Measurements from ENCODE around the gene NEDD4L. TPM values are rescaled to one million over a fixed set of nuclear protein-coding genes. Genes with fewer than 3 reads are reported as not detected.

Gene NEDD4L
- total and polyA plus RNA-seq, 4 experiments from 2014 or later = 2.8 to 4.1 (median 3.8) TPM

- peaks cover 0 to 2% of the 10 kb centered on the region in 2 donors for H3K27me3 Mint-ChIP-seq
- ChIA-PET CTCF (ENCODE audit: partially characterized antibody) (no interaction called here), POLR2A (ENCODE audit: partially characterized antibody) (no interaction called here)
- no peak overlapping the region for H3K27ac Mint-ChIP-seq
- Histone ChIP-seq H3K36me3 (ENCODE audit: insufficient read depth, low read length) (no peaks in the 10 kb centered on the region), H3K4me3 (ENCODE audit: low read length in 2 of 2) (no peak overlapping the region), H3K4me1 (ENCODE audit: insufficient read depth, low read length) (no peaks in the 10 kb centered on the region), H3K9me3 (ENCODE audit: control insufficient read depth in 1 of 2, low read length in 2 of 2) (no peaks in the 10 kb centered on the region), H3K27me3 (ENCODE audit: insufficient read depth, low read length) (no peaks in the 10 kb centered on the region), H3K27ac (ENCODE audit: low read depth, low read length) (no peak overlapping the region)
- no peak overlapping the region for H3K4me3 Mint-ChIP-seq
- DNase-seq = no peak
- intact Hi-C loops (cut with micrococcal nuclease) = no loop called here
- peaks cover 0 to 1% of the 10 kb centered on the region in 2 donors for H3K36me3 Mint-ChIP-seq
- no peaks in the 10 kb centered on the region for H3K9me3 Mint-ChIP-seq
- no peaks in the 10 kb centered on the region for H3K4me1 Mint-ChIP-seq
These were observed 310.0 kb downstream of the NEDD4L start for GRCh38 chr18:58354051-58354450.

GRCh38 chr18:58354791-58355190 lies 310.8 kb downstream of the NEDD4L start:
- H3K4me1 ChIP-seq (ENCODE audit: insufficient read depth, low read length) = no peaks in the 10 kb centered on the region
- no peaks in the 10 kb centered on the region for H3K36me3 ChIP-seq (ENCODE audit: insufficient read depth, low read length)
- H3K4me3 ChIP-seq (ENCODE audit: low read length in 2 of 2) = no peak overlapping the region
- H3K4me3 Mint-ChIP-seq = no peak overlapping the region
- peaks cover 0 to 2% of the 10 kb centered on the region in 2 donors for H3K27me3 Mint-ChIP-seq
- intact Hi-C loops (cut with micrococcal nuclease) = no loop called here
- no peaks in the 10 kb centered on the region for H3K27me3 ChIP-seq (ENCODE audit: insufficient read depth, low read length)
- peaks cover 0 to 1% of the 10 kb centered on the region in 2 donors for H3K36me3 Mint-ChIP-seq
- H3K27ac ChIP-seq (ENCODE audit: low read depth, low read length) = no peak overlapping the region
- no peaks in the 10 kb centered on the region for H3K4me1 Mint-ChIP-seq
- CTCF ChIA-PET (ENCODE audit: partially characterized antibody) = no interaction called here
- POLR2A ChIA-PET (ENCODE audit: partially characterized antibody) = no interaction called here
- H3K9me3 Mint-ChIP-seq = no peaks in the 10 kb centered on the region
- H3K9me3 ChIP-seq (ENCODE audit: control insufficient read depth in 1 of 2, low read length in 2 of 2) = no peaks in the 10 kb centered on the region
- H3K27ac Mint-ChIP-seq = no peak overlapping the region
- no peak for DNase-seq

- POLR2A ChIA-PET (ENCODE audit: partially characterized antibody) = no interaction called here
- intact Hi-C loops (cut with micrococcal nuclease) = no loop called here
- Histone ChIP-seq H3K9me3 (ENCODE audit: control insufficient read depth in 1 of 2, low read length in 2 of 2) (no peaks in the 10 kb centered on the region), H3K36me3 (ENCODE audit: insufficient read depth, low read length) (no peaks in the 10 kb centered on the region), H3K4me1 (ENCODE audit: insufficient read depth, low read length) (no peaks in the 10 kb centered on the region), H3K27me3 (ENCODE audit: insufficient read depth, low read length) (no peaks in the 10 kb centered on the region), H3K4me3 (ENCODE audit: low read length in 2 of 2) (no peak overlapping the region), H3K27ac (ENCODE audit: low read depth, low read length) (no peak overlapping the region)
- Mint-ChIP-seq H3K4me1 (no peaks in the 10 kb centered on the region), H3K4me3 (no peak overlapping the region), H3K27me3 (peaks cover 0 to 2% of the 10 kb centered on the region in 2 donors), H3K36me3 (peaks cover 0 to 1% of the 10 kb centered on the region in 2 donors), H3K27ac (no peak overlapping the region), H3K9me3 (no peaks in the 10 kb centered on the region)
- CTCF ChIA-PET (ENCODE audit: partially characterized antibody) = no interaction called here
- DNase-seq = no peak
These were observed 311.2 kb downstream of the NEDD4L start for GRCh38 chr18:58355243-58355642.

GRCh38 chr18:58359218-58359617 lies 315.2 kb downstream of the NEDD4L start:
- Histone ChIP-seq H3K27me3 (ENCODE audit: insufficient read depth, low read length) (no peaks in the 10 kb centered on the region), H3K27ac (ENCODE audit: low read depth, low read length) (no peak overlapping the region), H3K4me1 (ENCODE audit: insufficient read depth, low read length) (no peaks in the 10 kb centered on the region), H3K36me3 (ENCODE audit: insufficient read depth, low read length) (no peaks in the 10 kb centered on the region), H3K4me3 (ENCODE audit: low read length in 2 of 2) (no peak overlapping the region), H3K9me3 (ENCODE audit: control insufficient read depth in 1 of 2, low read length in 2 of 2) (no peaks in the 10 kb centered on the region)
- no peak for DNase-seq
- H3K27me3 Mint-ChIP-seq = no peaks in the 10 kb centered on the region
- H3K27ac Mint-ChIP-seq = no peak overlapping the region
- POLR2A ChIA-PET (ENCODE audit: partially characterized antibody) = no interaction called here
- no peaks in the 10 kb centered on the region for H3K9me3 Mint-ChIP-seq
- intact Hi-C loops (cut with micrococcal nuclease) = no loop called here
- no peak overlapping the region for H3K4me3 Mint-ChIP-seq
- H3K4me1 Mint-ChIP-seq = no peaks in the 10 kb centered on the region
- CTCF ChIA-PET (ENCODE audit: partially characterized antibody) = no interaction called here
- no peaks in the 10 kb centered on the region for H3K36me3 Mint-ChIP-seq

- CTCF ChIA-PET (ENCODE audit: partially characterized antibody) = interaction anchor here (0.6 to 1.7 kb wide), 3 partner anchors 9 to 377 kb away, joined by 3 read pairs; no protein-coding TSS in a partner anchor
- no peak overlapping the region for H3K27ac Mint-ChIP-seq
- intact Hi-C loops (cut with micrococcal nuclease) = no loop called here
These were observed 315.6 kb downstream of the NEDD4L start for GRCh38 chr18:58359620-58360019.

GRCh38 chr18:58360324-58360723 lies 316.3 kb downstream of the NEDD4L start:
- Mint-ChIP-seq H3K27ac (no peak overlapping the region), H3K36me3 (peaks cover 0 to 4% of the 10 kb centered on the region in 2 donors), H3K4me3 (no peak overlapping the region), H3K27me3 (no peaks in the 10 kb centered on the region), H3K9me3 (no peaks in the 10 kb centered on the region), H3K4me1 (no peaks in the 10 kb centered on the region)
- H3K4me3 ChIP-seq (ENCODE audit: low read length in 2 of 2) = no peak overlapping the region
- H3K9me3 ChIP-seq (ENCODE audit: control insufficient read depth in 1 of 2, low read length in 2 of 2) = no peaks in the 10 kb centered on the region
- ChIA-PET POLR2A (ENCODE audit: partially characterized antibody) (no interaction called here), CTCF (ENCODE audit: partially characterized antibody) (interaction anchor here (0.6 to 1.7 kb wide), 3 partner anchors 10 to 377 kb away, joined by 3 read pairs; no protein-coding TSS in a partner anchor)
- H3K4me1 ChIP-seq (ENCODE audit: insufficient read depth, low read length) = no peaks in the 10 kb centered on the region
- intact Hi-C loops (cut with micrococcal nuclease) = no loop called here
- no peaks in the 10 kb centered on the region for H3K36me3 ChIP-seq (ENCODE audit: insufficient read depth, low read length)
- no peak for DNase-seq
- H3K27ac ChIP-seq (ENCODE audit: low read depth, low read length) = no peak overlapping the region
- H3K27me3 ChIP-seq (ENCODE audit: insufficient read depth, low read length) = no peaks in the 10 kb centered on the region

More at GRCh38 chr18:58359620-58360019, 315.6 kb downstream of the NEDD4L start:
- Histone ChIP-seq H3K9me3 (ENCODE audit: control insufficient read depth in 1 of 2, low read length in 2 of 2) (no peaks in the 10 kb centered on the region), H3K4me1 (ENCODE audit: insufficient read depth, low read length) (no peaks in the 10 kb centered on the region), H3K36me3 (ENCODE audit: insufficient read depth, low read length) (no peaks in the 10 kb centered on the region), H3K27ac (ENCODE audit: low read depth, low read length) (no peak overlapping the region), H3K27me3 (ENCODE audit: insufficient read depth, low read length) (no peaks in the 10 kb centered on the region), H3K4me3 (ENCODE audit: low read length in 2 of 2) (no peak overlapping the region)
- no peaks in the 10 kb centered on the region for H3K36me3 Mint-ChIP-seq
- H3K27me3 Mint-ChIP-seq = no peaks in the 10 kb centered on the region
- no peak for DNase-seq
- POLR2A ChIA-PET (ENCODE audit: partially characterized antibody) = no interaction called here
- no peaks in the 10 kb centered on the region for H3K9me3 Mint-ChIP-seq
- no peak overlapping the region for H3K4me3 Mint-ChIP-seq
- H3K4me1 Mint-ChIP-seq = no peaks in the 10 kb centered on the region

GRCh38 chr18:58361212-58361611 lies 317.2 kb downstream of the NEDD4L start:
- Mint-ChIP-seq H3K4me3 (peak overlapping the region in 1 of 8 donors; percentile 23), H3K36me3 (peaks cover 0 to 7% of the 10 kb centered on the region in 2 donors), H3K9me3 (no peaks in the 10 kb centered on the region), H3K27ac (no peak overlapping the region), H3K27me3 (peaks cover 0 to 1% of the 10 kb centered on the region in 2 donors), H3K4me1 (no peaks in the 10 kb centered on the region)
- Histone ChIP-seq H3K4me1 (ENCODE audit: insufficient read depth, low read length) (no peaks in the 10 kb centered on the region), H3K27ac (ENCODE audit: low read depth, low read length) (no peak overlapping the region), H3K27me3 (ENCODE audit: insufficient read depth, low read length) (no peaks in the 10 kb centered on the region), H3K9me3 (ENCODE audit: control insufficient read depth in 1 of 2, low read length in 2 of 2) (no peaks in the 10 kb centered on the region), H3K36me3 (ENCODE audit: insufficient read depth, low read length) (no peaks in the 10 kb centered on the region), H3K4me3 (ENCODE audit: low read length in 2 of 2) (no peak overlapping the region)
- ChIA-PET POLR2A (ENCODE audit: partially characterized antibody) (no interaction called here), CTCF (ENCODE audit: partially characterized antibody) (interaction anchor here (1.5 to 1.7 kb wide), 3 partner anchors 11 to 136 kb away, joined by 3 to 4 read pairs (median 3); no protein-coding TSS in a partner anchor)
- no peak for DNase-seq
- intact Hi-C loops (cut with micrococcal nuclease) = no loop called here
